GM18519 (cell line): ENCODE measurements around the gene CATSPERD.

Experiments used
- ATAC-seq: cut with Tn5 transposase; IDR thresholded peaks from one replicate; pipeline ENCODE4 v1.9.1; 2021; ENCODE audit warnings: mild to moderate bottlenecking, moderate library complexity; ENCODE audit not compliant: unreplicated experiment, low FRiP score

CATSPERD gene

DNA sequence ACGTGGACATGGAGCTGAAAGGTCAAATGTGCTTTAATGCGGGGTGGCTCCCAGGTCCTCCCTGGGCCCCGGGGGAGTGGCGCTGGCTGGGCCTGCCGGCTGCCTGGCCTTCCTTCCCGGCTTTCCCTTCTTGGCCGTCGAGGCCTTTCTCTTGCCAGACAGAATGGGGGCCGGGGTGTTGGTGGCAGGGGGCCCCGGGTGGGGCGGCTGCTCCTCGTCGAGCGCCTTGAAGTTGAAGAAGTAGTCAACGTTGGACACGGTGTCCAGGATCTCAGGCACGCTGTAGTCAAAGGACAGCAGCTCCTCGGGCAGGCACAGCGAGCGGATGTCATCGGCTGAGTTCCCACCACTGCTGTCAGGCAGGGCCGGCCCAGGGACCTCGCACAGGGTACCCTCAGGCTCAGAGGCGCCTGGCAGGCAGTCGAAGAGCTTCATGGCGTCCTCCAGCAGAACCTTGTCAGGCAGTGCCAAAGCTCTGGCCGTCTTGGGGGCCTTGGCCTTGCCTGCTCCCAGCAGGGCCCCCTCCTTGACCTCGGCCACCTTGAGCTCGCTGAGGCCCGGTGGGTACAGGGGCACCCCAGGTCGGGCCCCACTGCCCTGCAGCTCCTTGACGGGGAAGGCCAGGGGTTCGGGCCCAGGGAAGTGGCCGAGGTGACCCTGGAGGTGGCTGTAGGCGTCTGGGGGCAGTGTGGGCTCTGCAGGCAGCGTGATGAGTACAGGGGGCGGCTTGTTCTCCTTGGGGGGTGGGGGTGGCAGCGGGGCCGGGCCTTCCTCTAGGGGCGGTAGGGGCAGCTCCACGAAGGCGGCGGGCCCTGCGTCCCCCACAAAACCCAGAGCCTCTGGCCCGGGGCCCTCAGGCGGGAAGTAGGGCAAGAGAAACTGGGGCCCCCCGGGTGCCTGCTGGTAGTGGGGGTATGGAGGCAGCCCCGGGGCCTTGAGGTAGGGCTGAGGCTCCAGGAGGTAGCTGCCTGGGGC lies 62.8 kb downstream of the CATSPERD start:
- ATAC-seq, result no peak

DNA sequence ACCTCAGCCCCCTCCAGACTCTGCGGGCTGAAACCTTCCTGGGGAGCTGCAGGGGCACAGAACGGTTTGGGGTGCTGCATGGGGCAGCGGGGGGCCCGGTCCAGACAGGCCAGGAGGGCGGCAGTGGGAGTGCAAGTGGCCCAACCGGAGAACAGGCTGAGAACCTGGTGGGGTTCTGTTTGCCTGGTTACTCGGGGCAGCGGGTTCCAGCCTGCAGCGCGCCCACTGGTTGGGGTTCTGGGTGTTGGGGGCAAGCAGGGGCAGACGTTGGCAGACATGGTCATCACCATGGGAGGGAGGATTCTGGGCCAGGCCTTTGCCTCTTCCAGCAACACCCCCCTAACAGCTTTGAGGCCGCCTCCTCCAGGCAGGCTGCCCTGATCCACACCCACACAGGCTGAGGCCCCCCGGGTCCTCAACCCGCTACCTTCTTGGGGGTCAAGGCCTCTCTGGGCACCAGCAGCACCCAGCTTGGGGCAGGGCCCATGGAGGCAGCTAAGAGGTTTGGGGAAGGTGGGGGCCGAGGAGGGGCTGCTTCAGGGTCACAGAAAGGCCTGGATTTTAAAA lies 64.2 kb downstream of the CATSPERD start, which contains the start of gene PRR22:
Gene PRR22 (minus strand): TSS at position 166 of the 567 bp plus-strand sequence. CDS start 86 bp downstream, at position 80.
- ATAC-seq, result no peak

DNA sequence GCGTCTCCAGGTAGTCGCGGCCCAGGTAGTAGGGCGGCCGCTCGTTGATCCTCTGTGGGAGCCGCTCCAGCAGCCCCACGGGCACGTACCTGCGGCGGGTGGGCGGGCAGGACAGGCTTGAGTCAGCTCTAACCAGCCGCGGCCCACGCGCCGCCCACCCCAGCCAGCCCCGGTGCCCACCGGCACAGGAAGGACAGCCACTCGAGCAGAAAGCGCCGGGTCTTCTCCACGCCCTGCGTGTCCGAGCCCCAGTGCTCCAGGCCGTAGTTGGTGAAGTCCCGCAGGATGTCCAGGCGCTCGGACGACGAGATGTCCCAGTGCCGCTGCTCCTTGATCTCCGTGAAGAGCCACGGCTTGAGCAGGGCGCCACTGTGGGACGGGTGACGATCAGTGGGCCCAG lies 65.0 kb downstream of the CATSPERD start:
- ATAC-seq, result no peak

DNA sequence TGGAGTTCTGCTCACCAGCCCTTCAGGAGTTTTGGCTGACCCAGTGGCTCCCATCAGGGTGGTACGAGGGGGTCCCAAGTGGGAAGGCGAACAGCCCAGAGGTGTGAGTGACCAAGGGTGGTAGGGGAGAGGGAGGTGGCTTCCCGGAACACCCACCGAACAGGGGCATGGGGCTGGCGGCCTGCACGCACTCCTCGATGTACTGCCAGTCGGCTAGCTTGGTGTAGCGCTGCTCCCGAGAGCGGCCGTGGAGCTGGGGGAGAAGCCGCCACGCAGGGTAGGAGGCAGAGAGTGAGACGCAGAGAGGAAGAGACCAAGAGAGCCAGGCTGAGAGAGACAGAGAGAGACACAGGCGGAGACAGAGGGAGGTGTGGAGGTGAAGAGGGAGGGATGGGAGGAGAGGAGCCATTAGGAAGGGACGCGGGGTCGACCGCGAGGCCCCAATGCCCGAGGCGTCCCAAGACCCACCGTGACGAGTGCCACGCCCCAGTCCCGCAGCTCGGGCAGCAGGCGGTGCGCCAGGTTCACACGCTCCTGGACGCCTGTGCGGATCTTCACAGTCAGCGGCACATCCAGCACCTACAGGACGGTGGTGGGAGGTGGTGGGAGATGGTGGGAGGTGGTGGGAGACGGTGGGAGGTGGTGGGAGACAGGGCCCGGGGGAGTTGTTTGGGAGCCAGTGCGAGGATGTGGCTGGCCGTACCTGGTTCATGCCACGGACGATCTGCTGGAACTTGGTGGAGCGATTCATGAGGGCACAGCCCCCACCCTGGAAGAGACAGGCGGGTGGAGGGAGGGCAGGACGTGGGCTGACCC lies 66.4 kb downstream of the CATSPERD start:
- no peak for ATAC-seq

DNA sequence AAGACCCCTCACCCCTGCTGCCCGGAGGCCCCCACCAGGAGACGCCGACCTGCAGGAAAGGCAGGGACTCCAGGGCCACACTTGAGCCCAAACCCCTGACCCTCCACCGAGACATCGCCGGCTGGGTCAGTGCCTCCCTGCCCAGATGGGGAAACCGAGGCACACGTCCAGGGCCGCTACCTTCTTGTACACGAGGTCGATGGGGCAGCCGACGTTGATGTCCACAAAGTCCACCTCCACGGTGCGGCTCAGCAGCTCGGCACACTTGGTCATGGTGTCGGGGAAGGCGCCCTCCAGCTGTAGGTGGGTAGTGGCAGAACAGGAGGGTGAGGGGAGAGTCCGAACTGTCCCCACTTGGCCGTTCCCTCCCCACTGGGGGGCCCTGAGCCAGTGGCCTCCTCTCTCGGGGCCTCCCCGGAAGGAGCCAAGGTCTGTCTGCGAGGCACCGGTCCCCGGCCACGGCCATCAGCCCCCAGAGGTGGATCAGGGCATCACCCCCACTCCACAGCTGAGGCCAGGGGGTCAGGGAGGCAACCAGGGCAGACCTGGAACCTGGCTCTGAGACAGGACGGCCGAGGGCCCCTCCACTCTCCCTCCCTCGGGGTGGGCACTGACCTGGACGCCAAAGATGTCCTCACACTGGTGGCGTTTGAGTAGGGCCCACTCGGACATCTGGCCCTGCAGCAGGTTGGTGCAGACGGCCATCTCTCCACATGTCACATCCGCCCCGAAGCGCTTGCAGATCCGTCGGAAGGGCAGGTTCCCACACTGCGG lies 67.2 kb downstream of the CATSPERD start:
- ATAC-seq, result no peak

DNA sequence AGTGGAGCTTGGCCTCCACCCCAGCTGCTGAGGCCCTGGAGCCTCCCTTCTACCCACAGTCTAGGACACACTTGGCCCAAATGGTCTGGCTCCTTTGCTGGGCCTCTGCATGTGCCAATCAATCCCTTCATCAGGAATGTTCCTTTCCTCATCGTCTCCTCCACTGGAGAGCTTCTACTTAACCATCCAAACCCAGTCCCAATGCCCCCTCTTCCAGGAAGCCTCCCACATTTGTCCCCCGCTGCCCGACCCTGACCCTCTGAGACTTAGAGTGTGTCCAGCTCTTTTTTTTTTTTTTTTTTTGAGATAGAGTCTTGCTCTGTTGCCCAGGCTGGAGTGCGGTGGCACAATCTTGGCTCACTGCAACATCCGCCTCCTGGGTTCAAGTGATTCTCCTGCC lies 68.0 kb downstream of the CATSPERD start:
- no peak for ATAC-seq

DNA sequence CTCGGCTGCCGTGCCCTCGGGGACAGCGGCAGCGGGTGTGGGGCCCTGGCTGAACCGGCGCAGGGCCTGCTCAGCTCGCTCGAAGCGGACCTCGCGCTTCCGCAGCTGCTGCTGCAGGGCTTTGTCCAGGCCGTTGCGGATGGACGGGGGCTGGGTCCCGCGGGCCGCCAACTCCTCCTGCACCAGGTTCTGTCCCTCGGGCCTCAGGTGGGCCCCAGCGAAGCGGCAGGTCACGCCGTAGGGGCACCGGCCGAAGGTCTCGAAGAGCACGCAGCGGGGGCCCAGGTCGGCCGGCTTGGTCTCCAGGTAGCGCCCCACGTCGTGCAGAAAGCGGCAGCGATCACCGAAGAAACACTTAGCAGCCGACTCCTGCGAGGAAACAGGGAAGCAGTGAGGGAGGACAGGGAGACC lies 68.9 kb downstream of the CATSPERD start:
- no peak for ATAC-seq

DNA sequence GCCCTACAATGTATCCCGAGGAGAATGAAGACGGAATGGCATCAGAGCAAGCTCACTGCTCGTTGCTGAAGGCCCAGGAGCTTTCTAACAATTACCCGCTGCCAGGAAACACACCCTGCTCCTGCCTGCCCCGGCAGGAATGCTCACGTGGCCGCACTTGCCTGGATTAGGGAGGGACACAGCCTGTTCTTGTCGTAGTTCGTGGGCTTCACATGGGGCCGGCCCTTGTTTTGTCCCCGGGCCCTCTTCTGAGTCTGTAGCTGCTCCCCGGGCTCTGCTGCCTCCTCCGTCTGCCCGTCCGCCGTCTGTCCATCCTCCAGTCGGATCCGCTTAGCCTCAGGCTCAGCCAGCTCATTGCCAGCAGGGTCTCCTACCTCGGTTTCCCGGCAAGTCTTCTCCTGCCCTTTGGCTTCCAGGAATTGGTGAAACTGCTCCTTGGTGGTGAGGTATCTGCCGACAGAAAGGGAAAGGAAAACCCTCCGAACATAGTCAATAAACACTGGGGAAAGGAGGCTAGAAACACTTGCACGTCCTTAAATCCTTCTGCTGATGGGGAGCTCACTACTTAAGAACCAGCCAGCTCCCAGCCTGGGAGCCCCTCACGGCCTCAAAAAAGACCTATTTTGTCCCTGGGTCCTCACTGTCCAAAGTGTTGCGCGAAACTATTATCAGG lies 69.6 kb downstream of the CATSPERD start:
- ATAC-seq, result no peak

DNA sequence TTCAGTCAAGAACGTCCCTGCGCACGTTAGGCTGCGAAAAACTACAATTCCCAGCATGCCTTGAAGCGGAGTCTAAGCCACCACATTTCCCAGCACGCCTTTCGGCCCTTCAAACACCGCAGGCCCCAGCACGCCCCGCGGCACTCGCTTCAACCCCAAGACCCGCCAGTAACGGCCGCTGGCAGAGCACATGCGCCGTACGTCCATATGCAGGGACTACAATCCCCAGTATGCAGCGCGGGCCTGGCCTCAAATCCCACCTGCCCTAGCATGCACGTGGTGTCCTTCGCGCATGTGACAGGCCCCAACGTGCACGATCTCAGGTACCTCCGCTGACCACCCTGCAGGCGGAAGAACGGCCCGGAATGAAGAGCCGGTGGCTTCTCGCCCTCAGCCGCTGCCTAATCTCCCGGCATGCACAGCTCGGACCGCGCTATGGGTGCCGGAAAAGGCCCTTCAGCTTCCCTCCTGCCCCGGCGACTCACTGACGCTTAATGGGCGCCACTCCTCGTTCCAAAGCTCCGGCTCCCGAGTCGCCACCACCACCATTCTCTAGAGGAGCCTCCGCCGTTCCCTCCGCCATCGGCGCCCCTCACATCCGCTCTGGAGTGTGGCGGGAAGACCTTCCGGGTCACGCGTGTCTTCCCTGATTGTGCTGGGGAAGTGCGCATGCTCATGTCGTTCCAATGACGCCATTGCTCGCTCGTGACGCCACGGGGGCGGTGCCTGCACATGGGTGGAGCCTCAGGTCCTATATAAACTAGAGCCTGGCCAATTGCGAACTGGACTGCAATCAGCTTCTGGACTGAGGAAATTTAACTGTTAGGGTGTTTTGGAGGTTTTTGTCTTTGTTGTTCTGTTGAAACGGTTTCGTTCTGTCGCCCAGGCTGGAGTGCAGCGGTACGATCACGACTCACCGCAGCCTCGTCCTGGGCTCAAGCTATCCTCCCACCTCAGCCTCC lies 70.4 kb downstream of the CATSPERD start, which contains the start of gene DUS3L:
Gene DUS3L (minus strand): TSS at position 605 of the 962 bp plus-strand sequence. CDS start 22 bp downstream, at position 583.
- ATAC-seq, result peak; percentile 73

DNA sequence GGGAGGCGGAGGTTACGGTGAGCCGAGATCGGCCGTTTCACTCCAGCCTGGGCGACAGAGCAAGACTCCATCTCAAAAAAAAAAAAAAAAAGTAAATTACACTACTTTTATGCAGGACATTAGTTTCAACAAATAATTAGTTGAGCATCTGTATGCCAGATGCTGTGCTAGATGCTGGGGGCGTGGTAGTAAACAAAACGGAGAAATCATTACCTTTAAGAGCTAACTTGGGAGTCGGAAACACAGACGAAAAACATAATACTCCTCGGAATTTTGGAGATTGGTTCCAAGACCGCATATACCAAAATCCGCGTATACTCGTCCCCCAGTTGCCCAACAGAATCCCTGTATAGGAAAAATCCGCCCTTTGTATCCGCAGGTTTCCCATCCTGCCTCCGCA lies 71.8 kb downstream of the CATSPERD start:
- ATAC-seq, result no peak

DNA sequence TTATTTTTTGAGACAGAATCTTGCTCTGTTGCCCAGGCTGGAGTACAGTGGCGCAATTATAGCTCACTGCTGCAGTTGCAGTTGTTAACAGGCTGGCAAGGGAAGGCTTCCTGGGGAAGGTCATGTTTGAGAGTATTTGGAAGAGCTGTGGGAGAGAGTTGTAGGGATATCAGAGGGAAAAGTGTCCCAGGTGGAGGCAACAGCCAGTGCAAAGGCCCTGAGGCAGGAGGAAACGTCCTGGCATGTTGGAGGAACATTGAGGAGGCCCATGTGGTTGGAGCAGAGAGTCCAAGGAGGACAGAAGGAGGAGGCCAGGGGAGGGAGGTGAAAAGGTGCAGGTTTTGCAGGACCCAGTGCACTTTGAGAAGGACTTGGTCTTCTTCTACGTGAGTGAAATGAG lies 72.8 kb downstream of the CATSPERD start:
- no peak for ATAC-seq

DNA sequence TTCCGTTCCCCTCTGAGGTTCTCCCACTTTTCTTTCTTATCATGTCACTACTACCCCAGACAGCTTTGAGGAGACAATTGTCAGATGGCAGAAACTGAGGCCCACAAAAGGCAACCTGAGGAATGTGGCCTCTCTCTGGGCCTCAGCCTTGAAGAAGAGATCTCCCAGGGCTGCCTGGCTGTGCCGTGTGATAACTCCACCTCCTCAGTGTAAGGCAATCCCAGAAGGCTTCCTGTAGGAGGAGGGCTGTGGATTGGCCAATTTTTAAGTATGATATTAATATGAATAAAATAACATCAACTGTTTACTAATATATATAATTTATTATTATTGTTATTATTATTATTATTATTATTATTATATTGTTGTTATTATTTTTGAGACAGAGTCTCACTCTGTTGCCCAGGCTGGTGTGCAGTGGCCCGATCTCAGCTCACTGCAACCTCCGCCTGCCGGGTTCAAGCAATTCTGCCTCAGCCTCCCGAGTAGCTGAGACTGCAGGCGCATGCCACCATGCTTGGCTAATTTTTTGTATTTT lies 75.0 kb downstream of the CATSPERD start:
- ATAC-seq, result no peak

DNA sequence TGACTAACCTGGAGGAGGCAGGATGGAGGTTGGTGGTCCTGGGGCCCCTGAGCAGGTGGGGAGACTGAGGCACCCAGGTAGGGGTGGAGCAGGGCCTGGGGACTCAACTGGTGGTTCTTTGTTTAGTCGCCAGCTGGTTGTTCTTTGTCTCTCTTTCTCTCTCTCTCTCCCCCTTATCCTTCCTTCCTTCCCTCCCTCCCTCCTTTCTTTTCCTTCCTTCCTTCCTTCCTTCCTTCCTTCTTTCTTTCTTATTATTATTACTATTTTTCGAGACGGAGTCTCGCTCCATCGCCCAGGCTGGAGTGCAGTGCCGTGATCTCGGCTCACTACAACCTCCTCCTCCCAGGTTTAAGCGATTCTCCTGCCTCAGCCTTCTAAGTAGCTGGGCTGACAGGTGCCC lies 77.8 kb downstream of the CATSPERD start:
- no peak for ATAC-seq

DNA sequence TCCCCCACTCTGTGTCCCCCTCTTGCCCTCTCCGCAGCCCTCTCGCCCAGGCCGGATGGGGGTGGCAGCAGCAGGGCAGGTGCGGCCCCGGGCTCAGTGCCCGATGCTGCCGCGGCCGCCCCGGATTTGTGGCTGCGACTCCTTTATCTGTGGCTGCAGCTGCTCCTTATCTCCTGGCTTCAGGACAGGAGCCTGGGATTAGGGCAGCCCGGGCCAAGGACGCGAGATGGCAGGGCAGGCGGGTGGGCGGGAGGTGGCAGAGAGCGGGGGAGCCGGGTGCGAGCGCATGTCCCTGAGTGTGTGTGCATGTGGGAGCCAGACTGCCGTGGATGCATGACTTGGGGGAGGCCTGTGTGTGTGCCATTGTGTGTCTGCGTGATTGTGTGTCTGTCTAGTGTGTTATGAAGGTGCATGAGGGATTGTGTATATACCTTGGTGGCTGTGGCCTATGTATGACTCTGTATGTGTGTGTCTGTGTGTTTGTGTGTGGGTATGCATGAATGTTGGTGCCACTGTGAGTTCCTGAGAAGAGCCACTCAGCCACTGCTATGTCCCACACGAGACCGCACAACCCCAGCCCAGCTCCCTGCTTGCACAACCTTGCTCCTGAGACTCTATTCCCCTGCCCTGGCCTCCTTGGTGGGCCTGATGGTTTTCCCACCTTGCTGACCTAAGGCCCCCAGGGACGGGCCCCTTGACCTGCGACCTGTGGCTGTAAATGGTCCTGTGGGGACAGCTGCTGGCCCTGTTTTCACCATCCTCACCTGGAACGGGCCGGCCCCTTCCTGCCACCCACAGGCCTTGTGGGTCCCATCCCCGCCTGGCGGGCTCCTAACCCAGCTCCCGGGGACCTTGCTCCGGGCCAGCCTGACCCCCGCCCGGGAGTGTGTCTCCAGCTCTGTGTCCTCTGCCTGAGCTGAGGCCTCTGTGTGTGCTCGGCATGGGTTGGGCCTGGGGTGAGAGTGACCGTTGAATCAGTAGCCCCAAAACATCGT lies 79.1 kb downstream of the CATSPERD start:
- no peak for ATAC-seq

DNA sequence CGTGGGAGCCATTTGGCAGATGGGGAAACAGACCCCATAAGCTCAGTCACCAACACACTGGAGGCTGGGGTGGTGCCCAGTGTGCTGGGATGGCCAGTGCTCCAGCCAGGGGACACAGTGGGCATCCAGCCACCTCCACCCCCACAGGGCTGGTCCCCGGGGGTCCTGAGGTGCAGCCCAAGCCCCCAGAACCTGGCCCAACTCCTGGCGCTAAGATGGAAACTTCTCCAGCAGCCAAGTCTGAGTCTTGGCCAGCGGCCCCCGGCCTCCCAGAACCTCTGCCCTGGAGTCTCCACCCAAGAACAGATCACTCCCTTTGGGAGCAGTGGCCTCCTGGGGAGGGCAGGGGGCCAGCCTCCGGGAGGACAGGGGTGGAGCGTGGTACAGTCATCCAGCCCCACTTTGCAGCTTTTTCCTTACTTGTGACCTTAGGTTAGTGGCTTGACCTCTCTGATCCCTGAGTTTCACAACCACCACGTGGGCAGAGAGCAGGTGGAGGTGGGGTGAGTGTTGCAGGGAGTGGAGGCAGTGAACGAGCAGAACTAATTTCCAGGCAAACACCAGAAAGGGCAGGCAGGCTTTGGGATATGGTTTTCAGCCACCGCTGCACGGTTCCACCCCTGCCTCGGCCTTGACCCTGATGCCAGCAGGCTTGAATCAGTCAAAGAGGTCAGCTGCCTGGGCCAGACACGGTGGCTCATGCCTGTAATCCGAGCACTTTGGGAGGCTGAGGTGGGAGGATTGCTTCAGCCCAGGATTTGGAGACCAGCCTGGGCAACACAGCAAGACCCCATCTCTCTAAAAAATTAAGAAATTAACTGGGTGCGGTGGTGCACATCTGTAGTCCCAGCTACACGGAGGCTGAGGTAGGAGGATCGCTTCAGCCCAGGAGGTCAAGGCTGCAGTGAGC lies 80.2 kb downstream of the CATSPERD start:
- ATAC-seq, result no peak
